Stromal cell of bone marrow (primary cell): ENCODE results near the gene F13A1.

Source experiments
- DNase-seq: peaks from one replicate; pipeline ENCODE4 v3.0.0-alpha.2; 2012; ENCODE audit warnings: low read depth

The F13A1 gene

GRCh38 chr6:6243846-6244245 lies 76.6 kb downstream of the F13A1 start:
- no peak for DNase-seq

DNA sequence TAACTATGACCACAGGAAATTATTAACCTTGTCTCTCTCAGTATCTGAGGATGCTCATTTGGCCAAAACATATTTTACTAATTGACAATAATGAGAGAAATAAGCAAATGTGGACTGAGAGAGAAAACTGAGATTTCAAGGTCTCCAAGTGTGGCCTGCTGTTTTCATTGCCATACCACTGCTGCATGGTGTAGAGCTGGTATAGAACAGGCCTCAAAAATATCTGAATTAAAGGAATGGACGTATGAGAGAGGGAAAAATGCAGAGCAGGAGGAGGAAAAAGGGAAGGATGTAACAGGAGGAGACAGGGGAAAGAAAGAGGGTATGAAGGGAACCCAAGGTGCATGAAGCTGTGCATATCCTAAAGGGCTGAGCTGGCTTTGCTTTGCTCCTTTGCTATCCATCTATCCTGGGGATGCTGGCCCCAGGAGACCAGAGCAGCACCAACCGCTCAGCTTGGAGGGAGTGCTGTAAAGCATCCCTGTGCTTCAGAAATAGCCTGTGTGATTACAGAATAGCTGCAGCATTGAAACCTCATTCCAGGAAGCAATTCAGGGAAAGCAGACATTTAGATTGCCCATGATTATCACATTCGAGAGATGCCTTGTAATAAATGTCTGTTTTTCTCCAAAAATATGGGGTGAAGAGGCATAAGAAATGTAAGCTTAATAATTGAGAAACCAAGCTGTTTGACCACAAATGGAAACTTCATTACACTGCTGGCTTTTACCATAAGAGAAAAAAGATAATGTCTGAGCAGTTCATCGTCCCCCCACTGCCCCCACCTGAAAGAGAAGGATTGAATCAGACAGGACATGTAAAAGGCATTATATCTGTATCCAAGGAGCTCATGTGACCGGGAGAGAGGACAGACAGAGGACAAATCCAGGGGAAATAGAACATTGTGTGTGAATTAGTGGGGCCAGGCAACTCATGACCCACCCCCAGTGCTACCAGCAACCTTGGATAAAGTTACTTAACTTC lies 80.6 kb downstream of the F13A1 start:
- no peak for DNase-seq

- no peak for DNase-seq
Measured at GRCh38 chr6:6236730-6237469, 83.6 kb downstream of the F13A1 start.

- no peak for DNase-seq
Measured at GRCh38 chr6:6235786-6236185, 84.7 kb downstream of the F13A1 start.

GRCh38 chr6:6234963-6235362 lies 85.5 kb downstream of the F13A1 start:
- no peak for DNase-seq

DNA sequence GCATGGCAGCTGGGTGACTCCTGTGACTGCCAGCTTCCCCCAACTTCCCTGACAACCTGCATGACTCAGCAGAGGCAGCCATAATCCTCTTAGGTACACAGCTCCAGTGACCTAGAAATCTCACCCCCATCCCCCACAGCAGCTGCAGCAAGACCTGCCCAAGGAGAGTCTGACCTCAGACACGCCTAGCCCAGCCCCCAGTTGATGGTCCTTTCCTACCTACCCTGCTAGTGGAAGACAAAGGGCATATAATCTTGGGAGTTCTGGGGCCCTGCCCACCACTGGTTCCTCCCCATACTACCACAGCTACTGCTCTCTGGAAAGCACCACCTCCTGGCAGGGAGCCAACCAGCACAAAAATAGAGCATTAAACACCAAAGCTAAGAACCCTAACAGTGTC lies 90.2 kb downstream of the F13A1 start:
- DNase-seq, result no peak

DNA sequence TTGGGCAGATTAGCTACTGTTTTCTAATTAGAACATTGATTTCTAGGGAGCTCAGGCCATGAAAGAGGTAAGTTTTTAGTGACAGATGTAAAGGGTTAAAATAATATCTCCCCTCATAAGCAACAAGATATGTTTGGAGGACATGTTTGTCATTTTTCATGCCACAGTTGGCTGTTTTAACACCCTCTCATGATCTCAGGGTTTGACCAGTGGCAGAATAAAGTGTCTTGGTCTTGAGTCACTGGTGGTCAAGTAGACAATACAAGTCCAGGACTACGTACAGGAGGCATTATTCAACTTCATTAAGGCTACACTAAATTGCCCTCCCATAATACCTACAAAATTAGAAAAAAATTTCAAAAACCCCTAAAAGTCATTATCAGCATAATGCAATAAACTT lies 92.6 kb downstream of the F13A1 start:
- no peak for DNase-seq

DNA sequence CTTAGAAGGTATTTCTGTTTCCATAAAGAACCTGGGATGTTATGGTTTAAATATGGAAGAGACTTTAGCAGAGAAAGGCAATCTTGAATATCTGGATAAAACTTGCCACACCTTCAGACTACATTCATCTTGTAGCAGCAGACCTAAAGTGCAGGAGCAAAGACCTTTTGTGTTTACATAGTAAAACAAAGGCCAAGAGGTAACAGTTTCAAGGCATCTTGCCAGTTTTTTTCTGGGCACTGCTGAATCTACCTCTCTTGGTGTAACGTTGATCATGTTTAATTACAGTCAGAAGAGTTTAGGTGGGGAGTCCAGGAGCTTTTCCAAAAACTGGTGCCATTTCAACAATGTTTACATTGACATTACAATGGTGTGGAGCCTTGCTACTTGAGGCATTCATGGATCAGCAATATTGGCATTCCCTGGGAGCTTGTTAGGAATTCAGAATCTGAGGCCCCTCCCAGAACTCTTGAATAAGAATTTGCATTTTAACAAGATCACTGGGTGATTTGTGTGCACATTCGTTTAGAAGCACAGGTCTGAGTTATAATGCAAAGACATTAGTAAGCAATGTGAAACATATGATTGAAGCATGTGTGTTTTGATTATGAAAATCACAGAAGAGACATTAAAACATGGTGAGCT lies 94.5 kb downstream of the F13A1 start:
- DNase-seq, result no peak

GRCh38 chr6:6224933-6225486 lies 95.5 kb downstream of the F13A1 start:
- no peak for DNase-seq

DNA sequence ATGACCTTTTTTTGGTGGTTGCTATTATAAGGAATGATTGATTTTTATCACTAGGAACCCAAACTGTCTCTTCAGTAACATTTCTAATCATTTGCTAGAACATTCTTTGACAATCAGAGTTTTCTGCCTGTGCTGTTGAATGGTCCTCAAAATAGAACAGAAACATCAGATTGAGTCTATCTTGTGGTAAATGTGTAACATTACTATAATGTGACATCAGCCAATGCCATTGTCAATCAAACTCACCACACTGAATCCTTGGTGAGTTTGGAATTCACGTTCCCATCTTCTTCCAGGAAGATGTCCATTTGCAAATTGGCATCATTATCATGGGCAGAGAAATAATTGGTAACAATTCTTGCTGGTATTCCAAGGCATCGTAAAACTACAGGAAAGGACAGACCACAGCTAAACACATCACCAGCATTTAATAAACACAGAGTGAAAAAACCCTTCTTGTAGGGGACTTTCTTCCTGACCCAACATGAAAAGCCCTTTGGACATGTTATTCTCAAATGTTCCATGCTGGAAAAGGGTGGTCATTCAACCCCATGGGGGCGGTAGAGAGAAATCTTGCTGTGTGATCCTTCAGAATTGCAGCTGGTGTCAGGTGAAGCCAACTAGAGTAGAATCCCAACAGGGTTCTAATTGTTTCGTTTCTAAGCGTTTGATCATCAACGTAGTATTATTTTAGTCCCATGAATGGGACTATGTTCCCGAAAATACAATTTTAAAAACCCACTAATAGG lies 98.5 kb downstream of the F13A1 start:
- DNase-seq, result no peak

GRCh38 chr6:6220718-6221117 lies 99.7 kb downstream of the F13A1 start:
- no peak for DNase-seq

- no peak for DNase-seq
Measured at GRCh38 chr6:6219716-6220115, 100.7 kb downstream of the F13A1 start.

DNA sequence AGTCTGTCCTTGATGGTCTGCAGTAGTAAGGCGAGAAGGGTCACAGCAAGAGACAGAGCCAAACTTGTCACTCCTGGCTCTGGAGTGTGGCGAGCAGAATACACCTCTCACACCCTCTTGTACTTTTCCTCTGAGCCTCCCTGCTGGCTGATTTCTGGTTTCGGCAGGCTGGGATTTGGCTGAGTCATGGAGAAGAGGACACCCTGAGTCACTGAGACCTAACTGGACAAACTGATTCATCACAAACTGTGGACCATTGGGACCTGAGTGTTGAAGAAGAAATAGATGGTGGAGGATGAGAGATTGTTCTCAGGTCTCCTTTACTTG lies 101.7 kb downstream of the F13A1 start:
- peak; percentile 60 for DNase-seq

DNA sequence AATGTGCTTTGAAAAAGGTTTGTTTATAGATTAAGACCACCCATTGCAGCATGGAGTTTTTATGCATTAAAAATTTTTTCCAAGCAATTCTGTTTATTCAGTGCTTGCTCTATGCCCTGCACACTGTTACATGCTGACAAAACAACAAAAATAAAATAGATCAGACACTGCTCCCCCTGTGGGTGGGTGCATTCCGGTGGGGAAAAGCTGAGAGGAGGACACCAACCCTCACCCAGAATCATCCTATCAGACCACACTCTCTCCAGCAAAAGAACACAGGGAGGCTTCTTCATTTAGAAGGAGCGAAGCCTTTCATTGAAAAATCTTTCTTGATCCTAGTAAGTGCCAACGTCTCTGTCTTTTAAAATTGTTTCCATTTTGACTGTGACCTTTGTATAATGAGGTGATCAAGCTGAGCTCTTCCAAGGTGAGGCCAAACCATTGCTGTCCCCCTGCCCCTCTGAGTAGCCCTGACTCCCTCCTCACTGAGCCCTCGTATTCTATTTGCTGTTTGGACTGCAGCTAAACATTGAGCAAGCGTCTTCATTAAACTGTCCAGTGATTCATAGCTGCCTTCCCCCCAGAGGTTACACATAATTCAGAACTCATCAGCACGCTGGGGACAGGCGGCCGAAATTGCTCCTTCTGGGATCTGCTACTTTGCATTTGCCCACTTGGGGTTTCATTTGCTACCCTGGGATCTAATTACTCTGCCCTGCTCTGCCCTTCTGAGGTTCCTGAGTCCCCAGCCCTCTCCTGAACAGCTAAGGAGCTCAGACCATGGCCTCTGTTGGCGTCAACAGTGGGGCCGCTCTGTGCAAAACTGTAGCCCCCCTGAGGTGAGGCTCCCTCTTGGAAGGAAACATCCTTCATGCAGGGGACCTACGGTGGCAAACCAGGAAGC lies 102.4 kb downstream of the F13A1 start:
- peak; percentile 3 for DNase-seq

GRCh38 chr6:6210994-6211393 lies 109.5 kb downstream of the F13A1 start:
- no peak for DNase-seq

DNA sequence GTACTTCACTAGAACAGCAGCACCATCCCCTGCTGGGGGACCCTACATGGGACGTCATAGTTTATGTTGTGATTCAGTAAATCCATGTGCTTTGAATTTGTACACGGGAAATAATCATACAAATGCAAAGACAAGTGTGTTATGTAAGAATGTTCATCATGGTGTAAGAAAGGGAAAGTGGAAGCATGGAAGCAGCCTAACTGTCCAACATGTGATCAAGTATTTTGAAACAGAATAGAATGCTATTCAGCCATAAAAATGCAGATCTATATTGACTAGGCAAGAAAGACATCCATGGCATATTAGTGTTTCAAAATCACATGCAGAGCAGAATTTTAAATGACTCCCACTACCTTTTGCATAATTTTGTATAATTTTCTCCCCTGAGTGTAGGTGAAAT lies 117.6 kb downstream of the F13A1 start:
- no peak for DNase-seq

- no peak for DNase-seq
Measured at GRCh38 chr6:6201200-6201599, 119.3 kb downstream of the F13A1 start.

GRCh38 chr6:6199678-6200077 lies 120.8 kb downstream of the F13A1 start:
- DNase-seq, result no peak

- DNase-seq, result no peak
Measured at GRCh38 chr6:6196762-6197161, 123.7 kb downstream of the F13A1 start.

DNA sequence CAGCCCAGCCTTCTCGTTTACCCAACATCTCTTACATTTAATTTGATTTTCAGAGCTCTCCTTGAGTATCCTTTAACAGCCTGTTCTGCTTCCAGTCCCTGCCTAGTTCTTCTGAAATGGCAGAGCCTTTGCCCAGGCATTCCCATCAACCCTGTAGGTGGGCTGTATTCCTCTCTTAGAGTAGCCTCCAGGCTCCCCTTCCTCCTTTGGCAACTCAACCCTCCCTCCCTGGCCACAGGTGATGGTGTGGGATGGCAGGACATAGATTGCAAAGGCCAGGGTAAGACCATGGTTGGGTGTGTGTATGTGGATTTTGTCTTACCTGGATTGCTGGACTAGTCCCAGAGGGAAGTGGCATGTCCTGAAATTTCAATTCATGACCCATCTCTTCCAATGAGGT lies 125.4 kb downstream of the F13A1 start:
- DNase-seq, result no peak
